ENCODE data around the gene CACNA2D2.

- TF ChIP-seq CTCF (conservative IDR thresholded peaks at IDR 0.05) (no peak), ZFX (IDR thresholded peaks at IDR 0.05) (no peak)
Measured at GRCh38 chr3:50325497-50326181, 177.8 kb downstream of the CACNA2D2 start.
